T-helper 22 cell (primary cell): ENCODE results near the gene SRPK1.

Experiments
- DNase-seq: peaks from one replicate; pipeline ENCODE4 v3.0.0-alpha.2; 2020; ENCODE audit warnings: low read depth

SRPK1 gene

DNA sequence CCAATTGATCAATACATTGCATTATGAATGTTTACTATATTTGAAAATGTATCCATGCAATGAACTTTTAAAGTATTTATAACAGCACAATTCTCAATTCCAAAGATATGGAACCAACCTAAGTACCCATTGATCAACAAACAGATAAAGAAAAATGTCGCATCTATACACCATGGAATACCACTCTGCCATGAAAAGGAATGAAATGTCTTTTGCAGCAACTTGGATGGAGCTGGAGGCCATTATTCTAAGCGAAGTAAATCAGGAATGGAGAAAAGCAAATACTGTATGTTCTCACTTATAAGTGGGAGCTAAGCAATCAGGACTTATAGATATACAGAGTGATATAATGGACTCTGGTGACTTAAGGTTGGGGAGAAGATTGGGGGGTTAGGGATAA lies 22.9 kb downstream of the SRPK1 start:
- no peak for DNase-seq

- DNase-seq: no peak
Observed at GRCh38 chr6:35897486-35897885, 23.4 kb downstream of the SRPK1 start.

DNA sequence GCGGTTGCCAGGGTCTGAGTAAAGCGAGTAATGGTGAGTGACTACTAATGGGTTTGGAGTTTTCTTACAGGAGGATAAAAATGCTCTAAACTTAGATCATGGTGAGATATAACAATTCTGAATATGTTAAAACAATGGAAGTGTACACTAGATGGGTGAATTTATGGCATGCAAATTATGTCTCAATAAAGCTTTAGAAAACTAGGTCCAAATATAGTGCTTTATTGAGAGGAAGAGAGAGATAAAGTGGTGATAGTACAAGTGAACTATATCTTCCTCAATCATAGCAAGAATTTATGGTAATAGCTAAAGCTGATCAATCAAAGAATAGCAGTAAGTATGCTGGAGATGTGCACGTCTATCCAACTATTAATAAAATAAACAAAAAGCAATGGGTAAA lies 23.9 kb downstream of the SRPK1 start:
- DNase-seq: no peak

- no peak for DNase-seq
Observed at GRCh38 chr6:35896228-35896627, 24.7 kb downstream of the SRPK1 start.

- no peak for DNase-seq
Observed at GRCh38 chr6:35895560-35895959, 25.3 kb downstream of the SRPK1 start.

- no peak for DNase-seq
Observed at GRCh38 chr6:35894776-35895175, 26.1 kb downstream of the SRPK1 start.

DNA sequence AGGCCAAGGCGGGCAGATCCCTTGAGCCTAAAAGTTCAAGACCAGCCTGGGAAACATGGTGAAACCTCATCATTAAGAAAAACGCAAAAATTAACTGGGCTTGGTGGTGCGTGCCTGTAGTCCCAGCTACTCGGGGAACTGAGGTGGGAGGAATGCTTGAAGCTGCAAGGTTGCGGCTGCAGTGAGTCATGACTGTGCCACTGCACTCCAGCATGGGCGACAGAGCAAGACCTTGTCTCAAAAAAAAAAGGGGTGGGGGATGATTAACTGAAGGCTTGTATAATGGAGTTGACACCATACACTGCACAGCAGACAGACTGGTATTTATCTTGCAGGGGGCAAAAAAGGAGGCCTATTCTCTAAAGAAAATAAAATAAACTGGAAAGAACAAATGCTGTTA lies 27.7 kb downstream of the SRPK1 start:
- no peak for DNase-seq

DNA sequence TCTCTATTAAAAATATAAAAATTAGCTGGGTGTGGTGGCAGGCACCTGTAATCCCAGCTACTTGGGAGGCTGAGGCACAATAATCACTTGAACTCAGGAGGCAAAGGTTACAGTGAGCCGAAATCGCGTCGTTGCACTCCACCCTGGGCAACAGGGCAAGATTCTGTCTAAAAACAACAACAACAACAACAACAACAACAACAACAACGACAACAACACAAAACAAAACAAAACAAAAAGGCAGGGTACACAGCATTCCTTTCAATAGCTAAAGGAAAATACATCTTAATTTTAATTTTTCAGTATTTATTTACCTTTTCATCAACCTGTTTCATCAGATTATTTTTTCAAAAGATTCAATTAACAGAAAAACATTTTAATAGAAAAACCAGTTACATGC lies 28.4 kb downstream of the SRPK1 start:
- DNase-seq: no peak

- no peak for DNase-seq
Observed at GRCh38 chr6:35879151-35879550, 41.7 kb downstream of the SRPK1 start.

DNA sequence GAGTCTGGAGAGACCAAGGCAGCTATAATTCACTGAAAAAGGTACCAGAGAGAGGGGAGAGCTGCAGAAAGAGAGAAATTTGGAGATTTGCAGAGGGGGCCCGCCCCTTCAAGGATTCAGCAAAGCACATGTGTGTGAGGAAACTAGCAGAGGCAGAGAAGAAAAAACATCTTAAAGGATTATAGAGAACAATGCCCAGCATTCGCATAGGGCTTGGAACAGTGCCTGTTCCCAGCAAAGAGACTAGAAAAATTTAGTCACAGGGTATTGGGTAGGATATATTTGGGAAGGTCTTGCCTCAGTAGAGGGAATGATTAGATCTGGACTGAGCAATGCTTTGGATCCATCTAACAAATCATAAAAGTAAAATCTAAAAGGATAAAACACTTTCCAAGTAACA lies 44.0 kb downstream of the SRPK1 start:
- no peak for DNase-seq

DNA sequence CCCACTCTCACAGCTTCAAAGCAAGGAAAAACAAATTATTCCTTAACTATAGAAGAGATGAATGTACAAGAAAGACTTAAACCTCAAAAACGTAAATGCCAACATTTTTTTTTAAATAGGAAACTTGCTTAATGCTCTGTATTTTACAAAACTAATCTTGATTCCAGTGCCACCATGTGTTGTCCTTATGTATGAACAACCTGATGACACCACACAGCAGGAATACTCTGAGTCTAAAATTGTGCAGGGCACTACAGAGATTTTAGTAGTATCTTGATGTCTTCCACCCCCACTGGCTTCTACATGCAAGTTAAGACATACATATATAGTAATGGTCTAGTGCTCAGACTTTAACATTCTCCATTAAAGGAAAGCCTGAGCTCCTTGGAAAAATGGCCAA lies 46.2 kb downstream of the SRPK1 start:
- no peak for DNase-seq

GRCh38 chr6:35859367-35859766 lies 61.5 kb downstream of the SRPK1 start:
- no peak for DNase-seq

- DNase-seq: no peak
Observed at GRCh38 chr6:35857853-35858252, 63.0 kb downstream of the SRPK1 start.

DNA sequence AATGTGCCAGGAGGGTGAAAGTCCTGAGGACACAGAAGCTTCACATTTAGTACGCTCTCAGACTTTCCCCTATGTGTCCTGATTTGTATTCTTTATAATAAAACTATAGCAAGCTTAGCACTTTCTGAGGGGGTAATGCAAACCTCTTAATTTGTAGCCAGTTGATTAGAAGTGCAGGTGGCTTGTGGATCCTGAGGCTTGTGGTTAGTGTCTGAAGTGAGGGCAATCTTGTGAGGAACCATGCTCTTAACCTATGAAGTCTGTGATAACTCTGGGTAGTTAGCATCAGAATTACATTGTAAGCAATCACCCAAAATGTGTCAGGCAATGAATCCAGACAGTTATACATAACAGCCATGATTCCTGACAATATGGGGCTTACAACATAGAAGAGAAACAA lies 64.6 kb downstream of the SRPK1 start:
- DNase-seq: no peak

GRCh38 chr6:35852994-35853393 lies 67.9 kb downstream of the SRPK1 start:
- DNase-seq: no peak

DNA sequence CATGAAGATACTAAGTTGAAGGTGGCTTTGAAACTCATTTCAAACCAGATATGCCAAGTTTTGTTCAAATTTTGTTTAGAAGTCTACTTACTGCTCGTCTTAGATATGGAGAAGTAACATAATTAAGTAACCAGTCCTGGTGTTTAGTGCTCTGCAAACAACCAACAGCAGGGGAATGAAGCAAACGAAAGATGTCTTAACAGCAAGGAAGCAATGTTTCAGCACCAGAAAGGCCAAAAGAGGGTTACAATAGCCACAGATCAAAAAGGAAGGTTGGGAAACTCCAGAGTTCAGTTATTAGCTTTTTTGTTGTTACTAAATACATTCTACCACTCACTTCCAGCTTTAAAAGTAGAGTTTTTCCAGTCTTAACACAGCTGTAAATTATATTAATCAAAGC lies 70.7 kb downstream of the SRPK1 start:
- DNase-seq: no peak

- no peak for DNase-seq
Observed at GRCh38 chr6:35844290-35844689, 76.6 kb downstream of the SRPK1 start.

DNA sequence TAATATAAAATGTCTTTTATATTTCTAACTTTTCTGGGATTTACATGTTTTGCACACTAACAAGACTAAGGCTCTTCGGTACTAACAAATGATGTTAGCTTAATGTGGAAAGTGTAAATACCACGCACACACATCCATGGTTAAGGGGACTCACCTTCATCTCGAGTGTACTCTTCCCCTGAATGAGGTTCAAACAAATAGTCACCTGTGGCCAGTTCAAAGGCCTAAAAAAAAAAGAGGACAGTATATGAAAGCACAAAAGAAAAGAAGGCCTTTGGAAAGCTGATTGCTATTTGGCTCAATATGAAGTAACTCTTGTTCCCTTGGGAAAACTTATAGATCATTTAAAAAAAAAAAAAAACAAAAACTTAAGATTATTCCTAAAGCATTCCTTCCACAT lies 78.5 kb downstream of the SRPK1 start:
- DNase-seq: no peak

DNA sequence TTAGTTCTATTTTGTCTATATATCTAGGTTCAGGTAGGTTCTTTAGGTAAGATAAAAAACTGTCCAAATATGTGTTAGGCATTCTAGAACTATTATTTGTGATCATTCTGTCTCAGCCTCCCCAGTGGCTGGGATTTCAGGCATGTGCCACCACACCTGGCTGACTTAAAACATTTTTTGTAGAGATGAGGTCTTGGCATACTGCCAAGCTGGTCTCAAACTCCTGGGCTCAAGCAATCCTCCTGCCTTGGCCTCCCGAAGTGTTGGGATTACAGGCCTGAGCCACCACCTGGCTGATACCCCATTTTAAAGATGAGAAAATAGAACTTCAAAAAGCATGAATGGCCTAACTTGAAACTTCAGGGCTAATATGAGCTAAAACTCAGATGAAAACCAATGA lies 81.9 kb downstream of the SRPK1 start:
- DNase-seq: no peak

DNA sequence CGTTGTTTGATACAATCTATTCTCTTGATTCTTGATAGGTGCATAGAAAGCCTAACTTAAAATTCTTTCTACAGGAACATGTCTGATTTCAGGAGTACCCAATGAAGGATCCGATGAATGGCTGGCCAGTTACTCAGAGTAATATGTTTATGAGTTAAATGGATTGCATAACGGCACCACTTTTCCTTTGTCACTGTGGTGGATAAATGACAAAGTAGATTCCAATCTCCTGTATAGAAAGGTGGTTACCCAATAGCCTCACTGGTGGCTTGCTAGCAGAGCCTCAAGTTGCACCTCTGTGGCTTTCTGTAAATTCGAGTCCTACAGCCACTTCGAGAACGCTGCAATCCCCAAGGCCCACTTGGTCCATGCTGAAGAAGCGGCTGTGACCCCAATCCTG lies 87.4 kb downstream of the SRPK1 start:
- no peak for DNase-seq

GRCh38 chr6:35831257-35832007 lies 89.5 kb downstream of the SRPK1 start:
- DNase-seq: no peak

- DNase-seq: no peak
Observed at GRCh38 chr6:35829306-35829705, 91.6 kb downstream of the SRPK1 start.

GRCh38 chr6:35824552-35825192 lies 96.2 kb downstream of the SRPK1 start:
- DNase-seq: no peak

DNA sequence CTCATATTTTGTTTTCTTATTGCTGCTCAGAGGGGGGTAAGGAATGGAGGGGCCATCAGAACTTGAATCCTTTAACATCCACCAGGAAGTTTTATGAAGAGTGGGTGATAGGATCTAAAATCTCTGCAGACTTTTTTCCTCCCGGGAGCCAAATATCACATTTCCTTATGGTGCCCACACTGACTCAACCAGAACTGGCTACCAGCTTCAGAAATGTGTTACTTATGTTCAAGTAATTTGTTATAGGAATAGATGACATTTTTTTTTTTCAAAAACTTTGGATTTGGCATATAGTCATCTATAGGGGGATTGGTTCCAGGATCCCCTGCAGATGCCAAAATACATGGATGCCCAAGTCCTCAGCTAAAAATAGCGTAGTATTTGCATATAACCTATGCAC lies 97.3 kb downstream of the SRPK1 start:
- no peak for DNase-seq
